ENCODE results near the gene PTAFR.

Gene PTAFR

DNA sequence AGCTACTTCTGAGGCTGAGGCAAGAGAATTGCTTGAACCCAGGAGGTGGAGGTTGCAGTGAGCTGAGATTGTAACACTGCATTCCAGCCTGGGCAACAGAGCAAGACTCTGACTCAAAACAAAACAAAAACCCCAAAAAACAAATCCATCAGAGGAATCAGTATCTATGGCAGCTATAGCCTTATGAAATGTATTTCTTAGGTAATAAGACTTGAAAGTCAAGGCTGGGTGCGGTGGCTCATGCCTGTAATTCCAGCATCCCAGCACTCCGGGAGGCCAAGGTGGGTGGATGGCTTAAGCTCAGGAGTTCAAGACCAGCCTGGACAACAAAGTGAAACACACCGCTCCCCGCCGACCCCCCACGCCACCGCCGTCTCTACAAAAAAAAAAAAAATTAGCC is 56.9 kb downstream of the PTAFR start:
- DNase-seq (ENCODE audit: low read depth), result no peak

DNA sequence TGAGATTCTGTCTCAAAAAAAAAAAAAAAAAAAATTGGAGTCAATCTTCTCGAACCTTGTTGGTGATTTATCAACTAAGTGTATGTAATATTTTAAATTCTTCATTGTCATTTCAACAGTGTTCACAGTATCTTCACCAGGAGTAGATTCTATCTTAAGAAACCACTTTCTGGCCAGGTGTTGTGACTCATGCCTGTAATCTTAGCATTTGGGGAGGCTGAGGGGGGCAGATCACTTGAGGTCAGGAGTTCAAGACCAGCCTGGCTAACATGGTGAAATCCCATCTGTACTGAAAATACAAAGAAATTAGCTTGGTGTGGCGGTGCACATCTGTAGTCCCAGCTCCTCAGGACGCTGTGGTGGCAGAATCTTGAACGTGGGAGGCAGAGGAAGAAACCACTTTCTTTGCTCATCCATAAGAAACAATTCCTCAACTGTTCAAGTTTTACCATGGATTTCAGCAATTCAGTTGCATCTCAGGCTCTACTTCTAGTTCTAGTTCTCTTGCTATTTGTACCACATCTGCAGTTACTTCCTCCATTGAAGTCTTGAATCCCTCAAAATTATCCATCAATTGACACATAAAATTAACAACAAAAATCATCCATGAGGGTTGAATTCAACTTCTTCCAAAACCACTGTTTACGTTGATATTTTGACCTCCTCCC is 57.7 kb downstream of the PTAFR start:
- no peak for DNase-seq (ENCODE audit: low read depth)

DNA sequence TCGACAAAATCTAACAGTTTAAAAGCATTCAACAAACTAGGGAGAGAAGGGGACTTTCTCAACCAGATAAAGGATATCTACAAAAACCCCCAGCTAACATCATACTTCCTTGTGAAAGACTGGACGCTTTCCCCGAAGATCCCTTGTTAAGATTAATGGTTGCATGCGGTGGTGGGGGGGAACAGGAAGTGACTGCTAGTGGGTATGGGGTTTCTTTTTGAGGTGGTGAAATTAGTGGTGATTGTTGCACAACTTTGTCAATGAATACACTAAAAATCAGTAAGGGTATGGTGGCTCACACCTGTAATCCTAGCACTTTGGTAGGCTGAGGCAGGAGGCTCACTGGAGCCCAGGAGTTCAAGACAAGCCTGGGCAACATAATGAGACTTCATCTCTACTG is 61.2 kb downstream of the PTAFR start:
- DNase-seq (ENCODE audit: low read depth), result no peak

DNA sequence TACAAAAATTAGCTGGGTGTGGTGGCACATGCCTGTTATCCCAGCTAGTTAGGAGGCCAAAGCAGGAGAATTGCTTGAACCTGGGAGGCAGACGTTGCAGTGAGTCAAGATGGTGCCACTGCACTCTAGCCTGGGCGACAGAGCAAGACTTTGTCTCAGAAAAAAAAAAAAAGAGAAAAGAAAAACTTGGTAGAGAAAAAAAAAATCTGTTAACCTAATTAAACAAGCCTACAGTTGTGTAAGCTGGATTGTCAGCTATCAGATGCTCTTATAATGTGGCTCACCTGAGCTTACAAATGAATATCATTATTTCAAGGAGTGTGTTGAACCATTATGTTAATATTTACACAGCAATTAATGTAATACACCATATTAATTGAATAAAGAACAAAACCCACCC is 61.6 kb downstream of the PTAFR start:
- no peak for DNase-seq (ENCODE audit: low read depth)

DNA sequence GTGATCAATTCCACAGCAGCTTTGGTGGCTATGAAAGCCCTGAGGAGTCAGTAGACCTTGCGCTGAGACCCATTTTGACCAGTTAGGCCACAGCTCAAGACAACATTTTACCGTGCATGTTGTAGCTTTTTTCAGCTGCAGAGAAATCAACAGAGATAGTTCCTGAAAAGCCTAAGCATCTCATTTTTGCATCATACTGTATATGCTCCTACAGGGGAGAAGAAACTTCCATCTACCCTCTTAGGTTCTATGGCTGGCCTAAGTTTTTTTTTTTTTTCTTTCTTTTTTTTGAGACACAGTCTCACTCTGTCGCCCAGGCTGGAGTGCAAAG is 63.3 kb downstream of the PTAFR start:
- no peak for DNase-seq (ENCODE audit: low read depth)

DNA sequence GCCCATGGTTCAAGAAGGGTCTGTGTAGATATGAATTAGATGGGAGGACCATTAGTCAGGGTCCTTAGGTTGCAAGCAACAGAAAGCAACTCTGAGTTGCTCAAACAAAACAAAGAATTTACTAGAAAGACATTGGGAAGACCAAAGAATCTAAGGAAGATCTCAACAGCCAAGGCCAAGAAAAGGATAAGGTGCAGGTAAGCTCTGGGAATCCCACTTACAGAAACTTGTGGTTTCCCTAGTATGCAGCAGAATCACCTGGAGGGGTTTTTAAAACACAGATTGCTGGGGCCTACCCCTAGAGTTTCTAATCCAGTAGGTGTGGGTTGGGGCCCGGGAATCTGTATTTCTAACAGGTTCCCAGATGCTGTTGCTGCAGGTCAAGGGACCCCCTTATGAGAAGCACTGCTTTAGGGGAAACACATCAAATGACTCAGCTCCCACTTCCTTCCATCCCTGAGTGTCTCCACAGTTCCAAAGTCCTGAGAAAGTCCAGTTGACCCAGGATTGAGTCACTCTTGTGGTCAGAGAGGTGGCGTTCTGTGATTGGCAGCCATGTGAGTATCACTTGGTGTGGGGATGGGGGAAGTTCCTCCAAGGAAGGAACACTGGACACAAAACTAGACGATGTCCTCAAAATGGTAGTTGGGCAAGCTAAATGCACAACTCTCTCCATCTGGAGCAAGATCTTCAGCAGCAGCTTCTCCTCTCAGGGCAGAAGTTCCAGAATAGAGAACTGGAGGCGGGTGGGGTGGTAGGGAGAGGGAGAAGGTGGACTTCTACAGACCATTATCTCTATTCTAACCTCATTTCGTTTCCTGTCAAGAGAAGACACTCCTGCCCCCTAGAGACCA is 63.9 kb downstream of the PTAFR start:
- DNase-seq (ENCODE audit: low read depth), result no peak

DNA sequence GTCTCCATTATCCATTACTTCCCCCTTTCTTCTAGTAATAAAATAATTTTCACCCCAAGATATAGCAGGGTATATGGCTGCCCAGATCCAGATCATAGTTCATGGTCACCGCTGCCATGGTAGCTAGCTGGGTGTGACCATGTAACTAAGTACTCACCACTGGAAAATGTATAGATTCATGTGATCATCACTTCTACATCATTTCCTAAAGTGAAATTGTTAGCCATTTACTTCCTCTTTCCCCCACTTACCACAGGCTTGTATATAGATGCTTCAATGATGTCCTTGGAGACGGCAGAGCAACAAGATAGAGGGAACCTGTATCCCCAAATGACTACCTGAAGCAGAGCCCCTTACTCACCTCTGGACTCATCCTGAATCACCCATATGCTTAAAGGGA is 65.3 kb downstream of the PTAFR start:
- no peak for DNase-seq (ENCODE audit: low read depth)

DNA sequence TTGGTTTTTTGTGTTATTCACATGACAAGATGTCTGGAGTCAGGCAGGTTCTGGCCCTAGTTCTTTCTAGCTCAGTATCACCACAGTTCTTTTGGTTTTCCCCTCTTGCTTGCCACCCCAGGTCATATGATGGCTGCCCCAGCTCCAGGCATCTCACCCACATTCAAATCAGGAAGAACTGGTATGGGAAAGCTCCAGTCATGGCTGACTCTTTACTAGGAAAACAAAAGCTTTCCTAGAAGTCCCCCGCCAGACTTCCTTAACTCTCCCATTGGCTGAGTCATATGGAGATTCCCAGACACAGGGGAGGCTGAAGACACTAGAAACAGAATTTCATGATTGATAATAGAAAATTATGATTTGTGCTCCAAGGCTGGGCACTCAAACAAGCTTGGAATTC is 65.9 kb downstream of the PTAFR start:
- DNase-seq (ENCODE audit: low read depth), result no peak

DNA sequence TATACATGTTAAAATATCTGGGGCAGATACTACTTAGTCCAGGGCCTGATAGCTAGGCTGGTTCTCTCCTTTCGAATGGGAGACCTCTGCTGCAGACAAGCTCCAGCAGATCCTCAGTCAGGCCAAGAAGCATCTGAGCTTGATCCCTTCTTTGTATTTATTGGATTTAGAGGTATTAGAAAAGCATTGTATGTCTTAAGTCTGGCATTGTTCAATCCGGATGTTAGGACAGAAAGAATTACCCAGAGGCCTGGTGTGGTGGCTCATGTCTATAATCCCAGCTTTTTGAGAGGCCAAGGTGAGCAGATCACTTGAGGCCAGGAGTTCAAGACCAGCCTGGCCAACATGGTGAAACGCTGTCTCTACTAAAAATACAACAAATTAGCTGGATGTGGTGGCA is 66.9 kb downstream of the PTAFR start:
- DNase-seq (ENCODE audit: low read depth), result no peak

DNA sequence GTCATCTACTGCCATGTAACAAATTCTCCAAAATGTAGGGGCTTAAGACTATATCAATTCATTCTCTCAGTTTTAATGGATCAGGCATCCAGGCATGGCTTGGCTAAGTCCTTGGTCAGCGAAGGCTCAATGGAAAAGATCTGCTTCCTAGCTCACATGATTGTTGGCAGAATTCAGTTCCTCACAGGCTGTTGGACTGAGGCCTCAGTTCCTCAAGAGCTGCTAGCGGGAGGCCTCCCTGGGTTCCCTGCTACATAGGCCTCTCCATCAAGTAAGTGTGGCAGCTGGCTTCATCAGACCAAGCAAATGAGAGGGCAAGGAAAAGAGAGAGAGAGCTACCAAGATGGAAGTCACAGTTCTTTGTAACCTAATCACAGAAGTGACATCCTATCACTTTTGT is 68.5 kb downstream of the PTAFR start:
- no peak for DNase-seq (ENCODE audit: low read depth)

DNA sequence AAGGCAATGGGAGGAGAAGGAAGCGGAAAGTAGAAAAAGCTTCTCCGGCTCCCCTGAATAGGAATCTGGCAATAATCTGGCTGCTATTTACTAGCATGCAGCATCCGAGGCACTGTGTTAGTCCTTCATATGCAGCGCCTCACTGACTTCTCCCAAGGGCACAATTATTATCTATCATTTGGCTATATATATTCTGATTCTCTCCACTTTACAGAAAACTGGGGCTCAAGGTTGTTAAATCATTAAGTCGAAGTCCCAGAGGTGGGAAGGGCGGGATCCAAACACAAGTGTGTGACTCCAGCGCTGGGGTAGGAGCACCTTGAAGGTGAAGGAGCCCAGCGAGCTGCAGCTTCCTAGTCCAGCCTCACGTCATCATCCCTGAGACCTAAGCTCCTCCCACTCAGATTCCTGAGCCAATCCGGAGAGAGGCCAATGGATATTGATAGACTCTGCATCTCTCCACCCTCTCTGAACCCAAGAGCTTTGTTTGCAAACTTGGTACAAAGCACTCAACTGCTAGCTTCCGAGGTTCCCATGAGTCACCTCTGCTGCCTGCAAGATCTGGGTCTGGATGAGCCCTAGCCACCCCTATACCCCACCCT is 71.5 kb downstream of the PTAFR start:
- DNase-seq (ENCODE audit: low read depth), result no peak

DNA sequence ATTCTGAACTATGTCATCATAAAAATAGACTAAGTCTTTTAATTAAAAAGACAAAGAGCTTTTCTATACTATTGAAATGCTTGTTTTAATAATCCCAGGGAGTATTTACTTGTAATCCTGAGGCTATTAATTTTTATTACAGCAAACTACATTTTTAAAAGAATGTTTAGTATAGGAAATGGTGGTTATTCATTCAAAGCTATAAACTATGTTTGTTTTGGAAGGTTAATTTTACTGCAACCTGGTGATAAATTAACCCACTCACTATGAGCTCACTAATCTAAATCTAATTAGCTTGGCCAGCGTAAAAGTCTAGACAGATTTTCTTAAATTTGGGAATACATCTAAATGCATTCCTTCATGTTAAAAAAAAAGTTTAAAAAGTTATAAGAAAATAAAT is 74.3 kb downstream of the PTAFR start:
- no peak for DNase-seq (ENCODE audit: low read depth)

DNA sequence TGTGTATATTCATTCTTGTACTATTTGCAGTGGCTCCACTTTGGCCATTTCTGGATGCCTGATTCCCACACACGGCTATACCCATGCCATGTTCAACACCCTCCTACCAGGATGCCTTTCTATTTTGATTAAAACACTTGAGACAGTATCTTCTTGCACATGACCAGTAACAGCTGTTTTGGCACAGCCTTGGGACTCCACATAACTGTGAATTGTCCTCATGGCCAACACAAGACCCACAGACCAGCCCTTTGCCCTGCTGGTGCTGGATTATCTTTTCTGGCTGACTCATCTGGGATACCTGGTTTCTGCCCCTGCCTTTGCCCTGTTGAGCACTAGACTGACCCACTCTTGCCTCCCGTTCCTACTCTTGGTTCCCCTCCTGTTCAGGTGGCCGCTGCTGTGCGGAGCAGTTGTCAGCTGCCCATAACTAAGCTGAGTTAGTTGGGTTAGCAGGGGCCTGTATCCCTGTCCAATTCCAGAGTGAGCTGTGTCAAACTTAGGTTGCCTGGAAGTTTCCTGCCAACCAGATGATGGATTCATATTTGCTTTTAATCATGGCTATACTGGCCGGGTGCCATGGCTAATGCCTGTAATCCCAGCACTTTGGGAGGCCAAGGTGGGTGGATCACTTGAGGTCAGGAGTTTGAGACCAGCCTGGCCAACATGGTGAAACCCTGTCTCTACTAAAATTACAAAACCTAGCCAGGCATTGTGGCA is 77.3 kb downstream of the PTAFR start:
- DNase-seq (ENCODE audit: low read depth), result no peak

Data from non-pigmented ciliary epithelial cell (primary cell).